ENCODE results near the gene PPP1R37. TPM values are rescaled to one million over a fixed set of nuclear protein-coding genes. Genes with fewer than 3 reads are reported as not detected.

The PPP1R37 gene
- total RNA-seq, 1 experiment from 2014 or later, result 20.4 TPM

- no peak for ATAC-seq
- CTCF ChIA-PET, result no interaction called here
- TF ChIP-seq CTCF (IDR thresholded peaks at IDR 0.05) (no peak), TCF7L2 (IDR thresholded peaks at IDR 0.05; ENCODE audit: low read depth, low read length) (no peak), REST (IDR thresholded peaks at IDR 0.05; ENCODE audit: insufficient read depth in 1 of 2, low read depth in 2 of 2, low read length in 1 of 2) (no peak), POLR2AphosphoS5 (IDR thresholded peaks at IDR 0.05; ENCODE audit: low read depth, low read length) (no peak), SIN3A (IDR thresholded peaks at IDR 0.05; ENCODE audit: borderline replicate concordance, insufficient read depth, low read depth, low read length) (no peak)
- Histone ChIP-seq H3K4me3 (ENCODE audit: low read depth in 2 of 2, low read length in 2 of 2) (no peak overlapping the region), H3K27me3 (ENCODE audit: control insufficient read depth, insufficient read depth, low read length) (no peaks in the 10 kb centered on the region), H3K9me3 (ENCODE audit: control insufficient read depth, insufficient read depth, low read depth, low read length) (no peaks in the 10 kb centered on the region), H3K4me1 (ENCODE audit: control insufficient read depth, insufficient read depth, low read length) (no peaks in the 10 kb centered on the region), H3K36me3 (ENCODE audit: control insufficient read depth, insufficient read depth, low read length) (no peaks in the 10 kb centered on the region), H3K27ac (ENCODE audit: low read length) (no peak overlapping the region)
- in situ Hi-C loops (cut with HindIII; ENCODE audit: low pct_unique_long_range_greater_than_20kb, low sequenced_read_pairs) (no loop called here), intact Hi-C loops (cut with micrococcal nuclease; ENCODE audit: unreplicated experiment) (no loop called here)
- no peak for DNase-seq (ENCODE audit: low read depth, low spot score)
- no TSS peak for BruUV-seq (replicated peaks)
- POLR2A ChIA-PET, result no interaction called here
Measured at GRCh38 chr19:45159210-45159970, 66.4 kb downstream of the PPP1R37 start.

- BruUV-seq (replicated peaks), result no TSS peak
- Histone ChIP-seq H3K36me3 (ENCODE audit: control insufficient read depth, insufficient read depth, low read length) (no peaks in the 10 kb centered on the region), H3K27ac (ENCODE audit: low read length) (no peak overlapping the region), H3K4me1 (ENCODE audit: control insufficient read depth, insufficient read depth, low read length) (no peaks in the 10 kb centered on the region), H3K4me3 (ENCODE audit: low read depth in 2 of 2, low read length in 2 of 2) (no peak overlapping the region), H3K27me3 (ENCODE audit: control insufficient read depth, insufficient read depth, low read length) (no peaks in the 10 kb centered on the region), H3K9me3 (ENCODE audit: control insufficient read depth, insufficient read depth, low read depth, low read length) (no peaks in the 10 kb centered on the region)
- no peak for ATAC-seq
- TF ChIP-seq POLR2AphosphoS5 (IDR thresholded peaks at IDR 0.05; ENCODE audit: low read depth, low read length) (no peak), SIN3A (IDR thresholded peaks at IDR 0.05; ENCODE audit: borderline replicate concordance, insufficient read depth, low read depth, low read length) (no peak), TCF7L2 (IDR thresholded peaks at IDR 0.05; ENCODE audit: low read depth, low read length) (no peak), REST (IDR thresholded peaks at IDR 0.05; ENCODE audit: insufficient read depth in 1 of 2, low read depth in 2 of 2, low read length in 1 of 2) (no peak), CTCF (IDR thresholded peaks at IDR 0.05) (no peak)
- ChIA-PET POLR2A (no interaction called here), CTCF (no interaction called here)
- intact Hi-C loops (cut with micrococcal nuclease; ENCODE audit: unreplicated experiment) (no loop called here), in situ Hi-C loops (cut with HindIII; ENCODE audit: low pct_unique_long_range_greater_than_20kb, low sequenced_read_pairs) (no loop called here)
- DNase-seq (ENCODE audit: low read depth, low spot score), result no peak
Measured at GRCh38 chr19:45159971-45160324, 67.0 kb downstream of the PPP1R37 start.
